Ascending aorta (tissue), 2 donors: ENCODE results near the gene DUOX2. TPM values are rescaled to one million over a fixed set of nuclear protein-coding genes. Genes with fewer than 3 reads are reported as not detected.

Experiments used
- DNase-seq, 2 donors: peaks; one replicate each; pipeline ENCODE4 v3.0.0-alpha.2; 2019; ENCODE audit warnings: low spot score in 2 of 2
- H3K27ac ChIP-seq, 2 donors: fragments of 200-600 bp; sonication (generic); one replicate each; pipeline ENCODE4 v1.5.1; 2016 to 2017; ENCODE audit warnings: mild to moderate bottlenecking in 1 of 2
- H3K27me3 ChIP-seq: fragments of 200-600 bp; sonication (generic); one replicate; pipeline ENCODE4 v1.5.1; 2017
- H3K36me3 ChIP-seq, 2 donors: fragments of 200-600 bp; sonication (generic); one replicate each; pipeline ENCODE4 v1.5.1; 2016
- H3K4me1 ChIP-seq, 2 donors: fragments of 200-600 bp; sonication (generic); one replicate each; pipeline ENCODE4 v1.5.1; 2016 to 2017; ENCODE audit warnings: mild to moderate bottlenecking in 1 of 2
- H3K4me3 ChIP-seq, 2 donors: fragments of 200-600 bp; sonication (generic); one replicate each; pipeline ENCODE4 v1.5.1; 2016 to 2017; ENCODE audit warnings: mild to moderate bottlenecking in 1 of 2
- H3K9me3 ChIP-seq, 2 donors: fragments of 200-600 bp; sonication (generic); one replicate each; pipeline ENCODE4 v1.5.1; 2016
- intact Hi-C: fragments of 100-400 bp; cut with DNase I; formaldehyde crosslinking; loops from one replicate; pipeline ENCODE4 v1.15.1; 2023
- total RNA-seq: library from RNA; depleted of rRNA; stranded (reverse); fragments of >200 nt; gene quantifications from one replicate; pipeline ENCODE4 v1.1.0, GENCODE V29; 2016
- TF ChIP-seq, protein P1 (sequence below), 3 experiments: fragments of 200-600 bp in 2 of 3; fragments of 450-650 bp in 1 of 3; sonication (generic) in 2 of 3; IDR thresholded peaks; one replicate each; pipeline ENCODE4 v1.5.1; 2016 to 2019; ENCODE audit warnings: antibody characterized with exemption in 3 of 3, mild to moderate bottlenecking in 1 of 3, moderate library complexity in 1 of 3

The DUOX2 gene
- total RNA-seq, 1 donor from 2014 or later, result 2.3 TPM

DNA sequence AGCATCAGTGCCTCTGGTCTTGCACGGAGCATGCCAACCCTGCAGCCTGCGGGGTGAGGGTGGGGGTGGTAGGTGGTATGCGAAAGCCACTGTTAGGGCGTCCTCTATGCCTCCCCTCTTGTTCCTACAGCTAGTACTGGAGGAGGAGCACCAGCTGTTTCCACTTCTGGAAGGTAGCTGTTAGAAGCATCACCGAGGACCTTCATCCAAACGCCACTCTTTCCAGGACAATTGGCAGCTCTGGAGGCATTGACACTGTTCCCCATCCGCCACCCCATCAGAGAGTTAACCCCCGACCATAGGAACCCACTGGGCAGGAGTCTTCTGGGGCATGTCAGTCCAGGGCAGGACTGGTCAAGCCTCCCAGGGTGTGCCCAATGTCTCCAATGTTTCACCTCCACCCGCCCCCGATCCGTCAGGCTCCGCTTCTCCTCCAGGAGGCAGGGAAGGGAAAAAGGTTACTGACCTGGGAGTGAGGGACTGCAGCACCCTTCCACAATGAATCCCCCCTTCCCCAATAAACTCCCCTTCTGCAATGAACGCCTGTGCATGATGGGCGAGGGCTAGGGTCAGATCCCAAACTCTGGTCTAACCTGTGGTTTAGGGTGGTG lies 487 bp downstream of the DUOX2 start:
- Histone ChIP-seq H3K9me3 (no peaks in the 10 kb centered on the region), H3K36me3 (no peaks in the 10 kb centered on the region), H3K27me3 (peaks cover 14% of the 10 kb centered on the region), H3K27ac (no peak overlapping the region), H3K4me3 (peak overlapping the region; percentile 36 to 45), H3K4me1 (peaks cover 7 to 18% of the 10 kb centered on the region in 2 donors)
- intact Hi-C loops, result no loop called here
- TF ChIP-seq, protein P1, sequence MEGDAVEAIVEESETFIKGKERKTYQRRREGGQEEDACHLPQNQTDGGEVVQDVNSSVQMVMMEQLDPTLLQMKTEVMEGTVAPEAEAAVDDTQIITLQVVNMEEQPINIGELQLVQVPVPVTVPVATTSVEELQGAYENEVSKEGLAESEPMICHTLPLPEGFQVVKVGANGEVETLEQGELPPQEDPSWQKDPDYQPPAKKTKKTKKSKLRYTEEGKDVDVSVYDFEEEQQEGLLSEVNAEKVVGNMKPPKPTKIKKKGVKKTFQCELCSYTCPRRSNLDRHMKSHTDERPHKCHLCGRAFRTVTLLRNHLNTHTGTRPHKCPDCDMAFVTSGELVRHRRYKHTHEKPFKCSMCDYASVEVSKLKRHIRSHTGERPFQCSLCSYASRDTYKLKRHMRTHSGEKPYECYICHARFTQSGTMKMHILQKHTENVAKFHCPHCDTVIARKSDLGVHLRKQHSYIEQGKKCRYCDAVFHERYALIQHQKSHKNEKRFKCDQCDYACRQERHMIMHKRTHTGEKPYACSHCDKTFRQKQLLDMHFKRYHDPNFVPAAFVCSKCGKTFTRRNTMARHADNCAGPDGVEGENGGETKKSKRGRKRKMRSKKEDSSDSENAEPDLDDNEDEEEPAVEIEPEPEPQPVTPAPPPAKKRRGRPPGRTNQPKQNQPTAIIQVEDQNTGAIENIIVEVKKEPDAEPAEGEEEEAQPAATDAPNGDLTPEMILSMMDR (IDR thresholded peaks at IDR 0.05), result no peak
- DNase-seq, result no peak

DNA sequence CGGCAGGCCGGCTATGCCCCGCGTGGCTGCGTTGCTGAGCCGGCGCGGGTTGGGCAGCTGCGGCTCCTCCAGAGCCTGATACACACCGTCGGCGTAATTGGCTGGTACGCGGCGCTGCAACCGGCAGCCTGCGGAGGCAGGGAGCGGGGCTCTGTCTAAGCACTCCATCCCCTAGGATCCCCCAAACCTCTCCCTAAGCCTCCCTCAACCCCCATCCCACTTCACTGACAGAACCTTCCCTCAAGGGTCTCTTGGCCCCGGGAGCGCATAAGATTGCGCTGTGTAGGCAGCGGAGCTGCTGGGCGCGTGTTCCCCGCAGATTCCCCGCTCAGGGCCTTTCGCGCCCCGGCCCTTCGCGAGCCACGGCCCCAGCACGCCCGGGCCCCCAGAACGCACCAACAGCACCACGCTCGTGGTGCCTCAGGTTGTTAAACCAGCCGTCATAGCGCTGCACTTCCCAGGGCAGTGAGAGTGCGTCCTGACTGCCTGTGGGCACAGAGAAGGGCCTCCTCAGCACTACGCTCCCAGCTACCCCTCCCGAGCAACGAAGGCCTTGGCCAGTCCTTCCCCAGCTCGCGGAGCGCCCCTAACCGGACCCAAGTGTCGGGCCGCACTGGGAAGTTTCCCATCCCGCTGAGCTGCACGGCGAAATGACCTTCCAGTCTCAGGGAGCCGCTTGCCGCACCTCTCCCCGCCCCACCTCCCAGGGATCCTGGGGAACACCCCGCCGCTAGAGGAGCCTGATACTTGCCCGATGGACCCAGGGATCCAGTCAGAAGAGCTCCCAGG lies 1.2 kb downstream of the DUOX2 start:
- intact Hi-C loops, result no loop called here
- H3K4me1 ChIP-seq, result peaks cover 7 to 18% of the 10 kb centered on the region in 2 donors
- DNase-seq, result no peak
- peak overlapping the region; percentile 36 to 45 for H3K4me3 ChIP-seq
- no peaks in the 10 kb centered on the region for H3K36me3 ChIP-seq
- peaks cover 14% of the 10 kb centered on the region for H3K27me3 ChIP-seq
- TF ChIP-seq, protein P1 (IDR thresholded peaks at IDR 0.05), result no peak
- H3K9me3 ChIP-seq, result no peaks in the 10 kb centered on the region
- H3K27ac ChIP-seq, result no peak overlapping the region

DNA sequence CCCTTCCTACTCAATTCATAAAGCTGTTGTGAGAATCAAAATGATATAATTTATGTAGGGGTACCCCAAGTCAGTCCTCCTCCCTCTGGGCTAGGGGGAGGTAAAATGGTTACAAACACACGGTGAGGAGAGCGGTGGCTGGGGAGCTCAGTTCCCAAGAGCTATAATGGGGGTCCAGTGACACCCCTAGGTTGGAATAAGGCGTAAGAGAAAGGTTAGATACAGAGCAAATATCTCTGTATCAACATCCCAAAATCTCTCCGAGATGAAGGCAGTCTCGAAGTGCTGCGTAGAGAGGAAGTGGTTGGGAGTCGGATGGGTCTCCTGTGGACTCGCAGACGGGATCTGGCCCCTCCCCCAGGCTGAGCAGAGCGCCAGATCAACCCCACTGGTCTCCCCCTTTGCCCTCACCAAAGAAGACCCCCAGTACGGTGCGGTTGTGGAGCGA lies 1.8 kb downstream of the DUOX2 start:
- no peak for DNase-seq
- intact Hi-C loops, result no loop called here
- no peak overlapping the region for H3K27ac ChIP-seq
- H3K4me1 ChIP-seq, result peaks cover 7 to 14% of the 10 kb centered on the region in 2 donors
- no peaks in the 10 kb centered on the region for H3K36me3 ChIP-seq
- TF ChIP-seq, protein P1 (IDR thresholded peaks at IDR 0.05), result no peak
- H3K4me3 ChIP-seq, result peak overlapping the region; percentile 36 to 45
- peaks cover 10% of the 10 kb centered on the region for H3K27me3 ChIP-seq
- H3K9me3 ChIP-seq, result no peaks in the 10 kb centered on the region

DNA sequence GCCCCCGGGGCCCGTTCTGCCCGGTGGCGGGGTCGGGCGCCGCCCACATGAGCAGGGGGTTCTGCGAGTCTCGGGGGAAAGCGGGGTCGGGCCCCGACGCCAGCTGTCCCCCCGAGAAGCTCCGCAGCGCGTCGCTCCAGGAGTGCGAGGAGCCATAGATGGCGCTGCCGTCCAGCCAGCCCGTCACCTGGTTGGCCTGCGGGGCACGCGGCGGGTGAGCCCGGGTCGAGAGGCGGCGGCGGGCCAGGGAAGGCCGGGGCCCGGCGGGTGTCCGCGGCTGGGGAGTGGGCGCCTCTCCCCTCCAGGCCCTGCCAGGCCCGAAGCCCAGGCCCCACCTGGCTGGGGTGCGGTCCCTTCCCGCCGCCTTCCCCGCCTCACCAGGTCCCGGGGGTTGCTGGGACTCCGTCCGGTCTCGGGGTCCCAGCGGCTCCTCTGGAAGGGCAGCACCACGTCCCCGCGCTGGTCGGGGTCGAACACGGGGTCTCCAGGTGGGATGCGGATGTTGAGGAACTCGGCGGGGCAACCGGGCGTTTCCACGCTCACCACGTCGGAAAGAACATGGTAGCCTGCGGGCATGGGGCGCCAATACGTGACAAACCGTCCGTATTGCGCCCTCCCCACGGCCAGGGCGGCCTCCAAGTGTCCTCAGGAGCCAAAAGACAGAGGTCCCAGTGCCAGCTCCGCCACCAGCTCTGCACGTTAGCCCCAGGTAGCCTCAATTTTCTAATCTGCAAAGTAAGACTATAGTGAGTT lies 2.4 kb downstream of the DUOX2 start:
- Histone ChIP-seq H3K4me1 (peaks cover under 1 to 10% of the 10 kb centered on the region in 2 donors), H3K4me3 (no peak overlapping the region), H3K9me3 (no peaks in the 10 kb centered on the region), H3K27ac (no peak overlapping the region), H3K27me3 (peaks cover 6% of the 10 kb centered on the region), H3K36me3 (no peaks in the 10 kb centered on the region)
- no peak for DNase-seq
- TF ChIP-seq, protein P1 (IDR thresholded peaks at IDR 0.05), result no peak
- intact Hi-C loops, result no loop called here

DNA sequence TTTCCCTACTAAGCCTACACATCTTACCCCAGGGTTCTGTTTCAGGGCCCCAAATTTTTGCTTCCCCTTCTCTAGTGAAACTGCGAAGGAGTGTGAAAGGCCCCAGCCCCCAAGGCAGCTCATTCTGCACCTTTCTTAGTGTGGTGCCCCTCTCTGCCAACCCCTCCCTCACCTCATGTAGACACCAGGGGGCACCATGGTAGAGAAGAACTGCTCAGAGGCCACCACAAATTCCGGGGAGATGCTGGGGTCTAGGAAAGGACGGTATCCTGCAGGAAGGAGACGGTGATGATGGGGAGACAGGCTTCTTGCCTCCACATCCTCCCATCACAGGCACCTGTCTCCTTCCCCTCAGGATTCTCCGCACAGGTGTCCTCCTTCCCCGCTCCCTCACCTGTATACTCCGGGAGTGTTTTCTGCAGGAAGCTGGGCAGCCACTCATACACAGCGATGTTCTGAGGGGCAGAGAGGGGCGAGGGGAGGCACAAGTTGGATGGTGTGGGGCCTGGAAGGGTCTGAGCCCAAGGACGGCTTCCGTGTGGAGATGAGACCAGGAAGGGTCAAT lies 3.6 kb downstream of the DUOX2 start:
- Histone ChIP-seq H3K9me3 (no peaks in the 10 kb centered on the region), H3K27me3 (peaks cover 6% of the 10 kb centered on the region), H3K4me1 (peaks cover 0 to 10% of the 10 kb centered on the region in 2 donors), H3K27ac (no peak overlapping the region), H3K4me3 (no peak overlapping the region), H3K36me3 (no peaks in the 10 kb centered on the region)
- TF ChIP-seq, protein P1 (IDR thresholded peaks at IDR 0.05), result no peak
- intact Hi-C loops, result no loop called here
- DNase-seq, result no peak
